NOMO-1 (cell line): ENCODE results near the gene CIAO3.
A peak's percentile ranks its signal among the peaks of the same experiment; 100 is the strongest.

Experiments used
- DNase-seq, 2 experiments: peaks; one replicate each; lab custom pipeline; 2025; ENCODE audit not compliant: unreplicated experiment in 2 of 2; lab: John Stamatoyannopoulos, UW

Gene CIAO3

GRCh38 chr16:725041-725376, 15.8 kb downstream of the CIAO3 start:
- no peak for DNase-seq

- no peak for DNase-seq
These were observed 16.4 kb downstream of the CIAO3 start for GRCh38 chr16:724188-725040.

- no peak for DNase-seq
These were observed 17.1 kb downstream of the CIAO3 start for GRCh38 chr16:723695-724094.

- no peak for DNase-seq
These were observed 17.8 kb downstream of the CIAO3 start for GRCh38 chr16:722835-723633.

GRCh38 chr16:721765-722540, 18.8 kb downstream of the CIAO3 start:
- DNase-seq, result no peak

GRCh38 chr16:720990-721764, 19.6 kb downstream of the CIAO3 start, which contains the start of gene ANTKMT:
ANTKMT (plus strand) TSS chr16:721146; CDS start chr16:721275, 129 bp downstream.
- DNase-seq, result peak; percentile 82 to 87

GRCh38 chr16:720447-720989, 20.3 kb downstream of the CIAO3 start:
- peak; percentile 23 to 57 for DNase-seq

- DNase-seq, result peak in 1 of 2 experiments; percentile 57
These were observed 20.9 kb downstream of the CIAO3 start for GRCh38 chr16:719815-720446.

- no peak for DNase-seq
These were observed 21.9 kb downstream of the CIAO3 start for GRCh38 chr16:718922-719321.

GRCh38 chr16:718389-718788, 22.4 kb downstream of the CIAO3 start:
- DNase-seq, result no peak

GRCh38 chr16:717450-718245, 23.1 kb downstream of the CIAO3 start:
- DNase-seq, result no peak

- DNase-seq, result no peak
These were observed 23.9 kb downstream of the CIAO3 start for GRCh38 chr16:716768-717325.

GRCh38 chr16:716200-716568, 24.6 kb downstream of the CIAO3 start:
- no peak for DNase-seq

- no peak for DNase-seq
These were observed 25.2 kb downstream of the CIAO3 start for GRCh38 chr16:715477-716199.

GRCh38 chr16:714558-715476, 26.0 kb downstream of the CIAO3 start, which contains the start of gene METRN:
METRN (plus strand) TSS chr16:715118; CDS start chr16:715290, 172 bp downstream.
- peak; percentile 78 to 91 for DNase-seq

GRCh38 chr16:714079-714478, 26.7 kb downstream of the CIAO3 start:
- no peak for DNase-seq
